ENCODE data around the gene SLCO2B1. TPM values are rescaled to one million over a fixed set of nuclear protein-coding genes. Genes with fewer than 3 reads are reported as not detected.
A peak's percentile ranks its signal among the peaks of the same experiment; 100 is the strongest.

SLCO2B1 gene
- total and polyA plus RNA-seq, 4 donors: 52.7 to 184 (median 135) TPM

GRCh38 chr11:75214411-75214821 lies 63.5 kb downstream of the SLCO2B1 start:
- DNase-seq (ENCODE audit: low spot score): peak; percentile 83
- Histone ChIP-seq H3K4me3 (ENCODE audit: low read depth in 1 of 3, low read length in 3 of 3) (no peak overlapping the region), H3K27me3 (ENCODE audit: control insufficient read depth in 4 of 4, insufficient read depth in 4 of 4, low read length in 3 of 4) (no peaks in the 10 kb centered on the region), H3K4me1 (ENCODE audit: control insufficient read depth in 4 of 4, insufficient read depth in 4 of 4, low read length in 3 of 4) (no peaks in the 10 kb centered on the region), H3K36me3 (ENCODE audit: control insufficient read depth in 4 of 4, insufficient read depth in 3 of 4, low read depth in 1 of 4, low read length in 3 of 4) (no peaks in the 10 kb centered on the region), H3K9ac (ENCODE audit: low read depth in 1 of 2, low read length in 2 of 2) (no peak overlapping the region), H3K27ac (ENCODE audit: low read depth in 1 of 2, low read length in 2 of 2) (no peak overlapping the region), H3K9me3 (ENCODE audit: control insufficient read depth in 4 of 4, low read length in 3 of 4) (no peaks in the 10 kb centered on the region)
- TF ChIP-seq GABPA (IDR thresholded peaks at IDR 0.05 in 1 of 2, conservative IDR thresholded peaks at IDR 0.05 in 1 of 2) (no peak), REST (IDR thresholded peaks at IDR 0.05) (peak; percentile 100), EGR1 (IDR thresholded peaks at IDR 0.05; ENCODE audit: low read depth in 2 of 2) (no peak), CTCF (IDR thresholded peaks at IDR 0.05; ENCODE audit: low read depth, low read length, missing input control) (peak; percentile 11), JUND (IDR thresholded peaks at IDR 0.05) (no peak), RAD21 (IDR thresholded peaks at IDR 0.05) (peak in 1 of 2 donors; percentile 48)
- 4% methylated on average over 8 of the region's 8 CpGs for WGBS

GRCh38 chr11:75214843-75215242 lies 63.9 kb downstream of the SLCO2B1 start:
- H3K9me3 ChIP-seq (ENCODE audit: control insufficient read depth in 4 of 4, low read length in 3 of 4): no peaks in the 10 kb centered on the region
- no peaks in the 10 kb centered on the region for H3K4me1 ChIP-seq (ENCODE audit: control insufficient read depth in 4 of 4, insufficient read depth in 4 of 4, low read length in 3 of 4)
- no peaks in the 10 kb centered on the region for H3K27me3 ChIP-seq (ENCODE audit: control insufficient read depth in 4 of 4, insufficient read depth in 4 of 4, low read length in 3 of 4)
- no peak for TF ChIP-seq NR2F2 (IDR thresholded peaks at IDR 0.05)
- no peak for TF ChIP-seq RXRA (IDR thresholded peaks at IDR 0.05)
- no peak for TF ChIP-seq GABPA (IDR thresholded peaks at IDR 0.05 in 1 of 2, conservative IDR thresholded peaks at IDR 0.05 in 1 of 2)
- no peak for TF ChIP-seq HNF4A (conservative IDR thresholded peaks at IDR 0.05)
- no peak for TF ChIP-seq FOXA1 (IDR thresholded peaks at IDR 0.05)
- no peak for TF ChIP-seq ATF3 (IDR thresholded peaks at IDR 0.05)
- no peak for TF ChIP-seq EGR1 (IDR thresholded peaks at IDR 0.05; ENCODE audit: low read depth in 2 of 2)
- TF ChIP-seq REST (IDR thresholded peaks at IDR 0.05): no peak
- TF ChIP-seq CTCF (IDR thresholded peaks at IDR 0.05; ENCODE audit: low read depth, low read length, missing input control): no peak
- TF ChIP-seq TAF1 (conservative IDR thresholded peaks at IDR 0.05): no peak
- no peak for TF ChIP-seq RAD21 (IDR thresholded peaks at IDR 0.05)
- no peak overlapping the region for H3K4me3 ChIP-seq (ENCODE audit: low read depth in 1 of 3, low read length in 3 of 3)
- H3K9ac ChIP-seq (ENCODE audit: low read depth in 1 of 2, low read length in 2 of 2): no peak overlapping the region
- no peak for DNase-seq (ENCODE audit: low spot score)
- no peaks in the 10 kb centered on the region for H3K36me3 ChIP-seq (ENCODE audit: control insufficient read depth in 4 of 4, insufficient read depth in 3 of 4, low read depth in 1 of 4, low read length in 3 of 4)
- H3K27ac ChIP-seq (ENCODE audit: low read depth in 1 of 2, low read length in 2 of 2): no peak overlapping the region

Data from liver (tissue), 9 donors.